Activated CD4-positive, alpha-beta T cell treated with anti-CD3 and anti-CD28 coated beads, Interleukin-10, Interleukin-2, amounts not matched to agents 100 ng/mL and 50 ng/mL, durations not matched to agents 16 hours and 8 hours (primary cell): ENCODE measurements around the gene NR1H4.
"Not testable (repeated sequence)": the region's sequence is repeated elsewhere in the genome, so short reads cannot be mapped to it uniquely, and the experiment has no call there.

ENCODE experiments used
- DNase-seq: peaks from one replicate; pipeline ENCODE4 v3.0.0-alpha.2; 2020

The NR1H4 gene

DNA sequence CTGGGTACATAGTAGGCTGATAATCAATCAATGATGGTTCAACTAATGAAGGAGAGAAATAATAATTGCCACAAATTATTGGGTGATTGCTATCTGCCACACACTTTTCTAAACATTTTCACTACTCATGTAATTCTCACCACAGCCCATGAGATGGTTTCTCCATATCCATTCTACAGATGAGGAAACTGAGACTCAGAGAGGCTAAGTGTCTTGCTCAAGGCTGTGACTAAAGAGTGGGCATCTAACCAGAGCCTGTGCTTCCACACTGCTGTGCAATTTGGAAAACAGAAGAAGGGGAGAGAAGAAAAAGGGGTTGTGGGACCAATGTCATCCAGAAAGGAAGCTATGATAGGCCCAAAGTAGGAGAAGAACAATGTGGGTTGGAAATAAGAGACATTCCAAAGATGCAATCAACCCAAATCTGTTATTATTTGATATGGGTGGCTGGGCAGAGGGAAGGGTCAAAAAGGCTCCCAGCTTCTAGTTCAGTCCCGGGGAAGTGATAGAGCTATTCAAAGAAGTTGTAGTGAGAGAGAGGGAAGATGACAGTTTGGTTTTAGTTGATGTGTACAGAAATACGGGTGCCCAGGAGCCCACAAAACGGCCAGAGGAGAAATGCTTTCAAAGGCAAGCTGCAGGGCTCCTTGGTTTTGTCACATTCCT is 483 bp upstream of the NR1H4 start:
- DNase-seq: no peak

DNA sequence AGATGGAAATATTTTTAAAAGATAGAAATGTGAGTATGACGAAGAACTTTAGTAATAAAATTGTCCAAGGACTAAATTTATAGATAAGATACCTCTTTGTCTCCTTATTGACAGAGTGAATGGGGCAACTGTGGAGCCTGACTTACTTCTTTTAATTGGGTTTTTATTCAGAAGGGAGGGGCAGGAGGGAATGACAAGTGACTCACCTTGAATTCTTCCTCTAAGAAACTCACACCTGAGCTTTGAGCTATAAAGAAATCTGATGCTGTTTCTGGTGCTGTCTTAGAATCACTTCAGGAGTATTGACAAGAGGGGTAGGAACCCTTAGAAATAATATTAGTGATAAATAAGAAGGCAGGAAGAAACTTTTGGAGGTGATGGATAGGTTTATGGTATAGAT is 951 bp downstream of the NR1H4 start:
- no peak for DNase-seq

DNA sequence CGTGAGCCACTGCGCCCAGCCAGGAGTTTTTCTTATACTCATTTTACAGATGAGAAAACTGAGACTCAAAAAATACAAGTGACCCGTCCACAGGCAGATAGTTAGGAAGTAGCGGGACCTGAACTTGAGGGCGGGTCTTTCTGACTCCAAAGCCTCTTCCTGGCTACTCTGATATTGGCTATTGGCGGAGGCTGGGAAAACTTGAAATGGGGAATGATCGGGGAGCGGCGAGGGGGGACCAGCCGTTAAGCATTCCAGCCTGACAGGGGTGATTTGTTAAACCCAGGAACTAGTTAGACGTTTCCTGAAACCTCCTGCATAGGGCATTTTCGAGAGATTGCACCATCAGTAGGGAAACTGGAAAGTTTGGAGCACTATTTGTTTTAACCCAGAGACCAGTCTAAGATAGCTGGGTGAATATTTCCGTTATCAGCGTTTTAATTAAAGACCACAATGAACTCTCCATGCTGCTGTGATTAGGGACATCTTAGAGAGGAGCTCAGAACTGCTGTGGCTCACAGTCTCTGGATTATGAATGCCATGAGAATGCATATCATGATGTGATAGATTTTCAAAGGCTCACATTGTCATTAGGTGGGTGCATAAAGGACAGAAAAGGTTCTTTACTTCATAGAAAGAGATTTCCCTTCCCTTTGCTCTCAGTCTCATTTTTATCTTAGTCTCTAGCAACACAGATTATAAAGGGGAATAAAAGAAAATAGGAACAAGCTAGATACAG is 2.5 kb downstream of the NR1H4 start:
- no peak for DNase-seq

DNA sequence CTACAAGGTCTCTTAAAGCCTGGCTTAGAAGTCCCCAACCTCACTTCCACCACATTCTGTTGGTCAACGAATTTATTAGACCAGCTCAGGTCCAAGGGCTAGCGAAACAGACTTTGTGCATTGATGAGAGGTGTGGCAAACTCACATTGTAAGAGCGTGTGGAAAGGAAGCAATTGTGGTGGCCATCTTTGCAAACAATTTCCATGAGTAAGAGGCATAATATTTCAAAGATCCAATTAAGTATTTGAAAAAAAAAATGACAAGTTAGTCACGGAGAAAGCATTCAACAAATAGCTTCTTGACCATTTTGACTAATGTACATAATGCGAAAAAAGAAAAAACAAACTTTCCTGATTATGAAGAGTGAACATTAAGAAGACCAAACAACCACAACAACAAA is 7.4 kb downstream of the NR1H4 start:
- no peak for DNase-seq

DNA sequence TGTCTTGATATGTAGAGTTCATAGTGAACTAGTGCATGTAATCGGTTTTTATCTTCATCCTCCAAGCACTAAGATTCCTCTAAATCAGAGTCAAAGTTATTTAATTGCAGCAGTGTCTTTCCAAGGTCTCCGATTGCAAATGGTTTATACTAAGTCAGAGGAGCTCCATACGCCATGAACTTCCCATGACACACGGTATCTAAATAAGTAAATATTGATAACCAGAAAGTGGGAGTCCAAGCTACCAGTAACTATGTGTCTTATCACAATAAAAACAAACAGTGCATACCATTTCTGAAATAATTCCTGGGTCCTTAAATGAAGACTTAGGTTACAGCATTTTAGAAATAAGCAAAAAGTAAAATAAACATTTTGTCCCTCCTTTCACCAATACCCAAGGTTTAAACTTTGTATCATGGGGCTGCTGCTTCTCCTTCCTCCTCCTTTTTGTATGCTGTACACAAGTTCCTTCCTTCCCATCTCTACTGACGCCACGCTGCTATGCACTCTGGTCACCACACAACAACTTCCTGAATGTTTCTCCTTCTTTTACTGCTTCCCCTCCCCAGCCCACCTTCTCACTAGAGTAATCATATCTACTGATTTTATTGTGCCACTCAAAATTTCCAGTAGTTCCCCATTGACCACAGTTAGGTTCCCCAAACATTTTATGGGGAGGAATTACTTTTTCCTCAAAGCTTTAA is 10.7 kb downstream of the NR1H4 start:
- no peak for DNase-seq

DNA sequence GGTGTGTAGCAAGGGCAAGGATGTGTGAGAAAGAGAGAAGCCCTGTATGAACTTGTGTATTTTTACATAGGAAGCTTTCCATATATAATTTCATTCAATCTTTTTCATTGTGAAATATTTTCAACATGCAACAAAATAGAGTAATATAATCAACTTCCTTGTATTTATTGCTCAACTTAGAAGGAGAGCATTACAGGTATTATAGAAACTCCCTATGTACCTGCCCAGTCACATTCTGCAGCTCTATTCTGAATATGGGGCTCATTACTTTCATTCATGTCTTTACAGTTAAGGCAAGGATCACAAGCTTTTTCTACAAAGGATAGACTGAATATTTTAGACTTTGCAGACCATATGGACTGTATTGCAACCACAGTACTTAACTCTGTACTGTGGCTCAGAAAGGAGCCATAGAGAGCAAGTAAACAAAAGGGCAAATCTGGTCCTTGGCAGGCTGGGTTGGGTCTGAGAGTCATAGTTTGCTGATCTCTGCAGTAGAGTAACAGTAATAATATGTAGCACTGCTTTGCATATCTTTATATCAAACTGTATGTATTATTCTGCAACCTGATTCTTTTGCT is 11.3 kb downstream of the NR1H4 start:
- DNase-seq: no peak

DNA sequence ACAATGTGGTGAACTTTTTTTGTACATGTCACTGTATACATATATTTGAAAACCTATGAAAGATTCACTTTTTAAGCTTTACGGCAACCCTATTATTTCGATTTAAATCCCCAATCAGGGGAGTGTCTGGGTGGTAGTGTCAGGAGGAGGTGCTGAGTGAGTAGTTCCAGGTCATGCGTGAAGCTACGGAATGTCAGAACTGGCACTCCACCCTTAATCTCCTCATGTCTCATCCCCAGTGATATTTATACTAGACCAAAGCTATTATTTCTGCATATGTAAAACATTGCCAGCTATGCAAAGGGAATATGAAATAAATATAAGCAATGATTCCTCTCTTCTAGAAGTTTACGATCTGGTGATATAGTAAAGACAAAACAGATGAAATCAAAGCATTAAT is 12.3 kb downstream of the NR1H4 start:
- DNase-seq: no peak

DNA sequence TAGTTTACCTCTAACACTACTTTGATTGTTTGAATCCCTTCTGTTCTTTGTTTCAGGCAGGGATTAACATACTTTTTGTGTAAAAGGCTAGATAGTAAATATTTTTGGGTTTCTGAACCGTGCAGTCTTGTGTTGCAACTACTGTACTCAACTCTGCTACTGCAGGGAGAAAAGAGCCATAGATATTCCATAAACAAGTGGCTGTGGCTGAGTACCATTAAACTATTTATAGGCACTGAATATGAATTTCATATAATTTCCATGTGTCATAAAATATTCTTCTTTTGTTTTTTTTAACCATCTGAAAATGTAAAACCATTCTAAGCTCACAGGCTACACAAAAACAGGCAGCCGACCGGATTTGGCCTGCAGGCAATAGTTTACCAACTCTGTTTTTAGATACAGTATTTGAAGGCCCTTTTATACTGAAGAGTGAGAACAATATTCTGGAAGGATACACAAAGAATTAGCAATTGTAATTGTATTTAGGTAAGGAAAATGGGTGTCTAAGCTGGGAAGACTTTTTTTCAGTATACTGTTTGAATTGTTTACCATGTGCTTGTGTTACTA is 15.7 kb downstream of the NR1H4 start:
- DNase-seq: no peak

DNA sequence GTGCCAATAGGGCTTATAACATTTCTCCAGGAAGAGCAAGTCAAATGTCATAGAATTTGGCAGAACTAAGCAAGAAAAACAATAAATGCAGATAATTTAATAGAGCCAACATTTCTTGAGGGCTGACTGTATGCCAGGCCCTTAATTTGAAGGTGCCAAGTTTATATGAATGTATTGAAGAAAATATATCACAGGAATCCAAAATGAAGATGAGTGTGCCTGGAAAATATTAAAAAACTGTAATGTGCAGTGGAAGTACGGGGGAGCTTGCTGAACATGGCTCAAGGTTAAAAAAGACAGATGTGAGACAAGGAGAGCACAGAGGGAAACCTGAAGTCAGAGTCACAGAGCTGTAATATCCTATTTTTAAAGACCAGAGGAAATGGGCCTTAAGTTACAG is 16.4 kb downstream of the NR1H4 start:
- no peak for DNase-seq

DNA sequence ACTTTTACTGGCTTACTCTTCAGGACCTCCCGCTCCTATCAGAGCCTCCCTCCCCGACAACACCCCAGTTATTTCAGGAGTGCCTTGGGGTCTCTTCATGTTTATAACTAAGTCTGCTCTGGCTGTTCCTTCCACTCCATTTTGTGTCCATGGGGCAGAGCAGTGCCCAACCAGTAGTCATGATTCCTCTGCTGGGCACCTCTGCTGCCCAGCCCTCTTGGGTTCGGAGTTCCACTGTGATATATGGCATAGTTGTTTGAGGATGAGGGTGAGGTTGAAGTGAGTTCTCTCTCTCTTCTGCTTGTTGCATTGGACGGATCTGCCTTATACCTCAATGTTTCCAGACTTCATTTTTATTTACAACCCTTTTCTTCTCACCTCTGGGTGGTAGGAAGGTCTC is 17.4 kb downstream of the NR1H4 start:
- no peak for DNase-seq

DNA sequence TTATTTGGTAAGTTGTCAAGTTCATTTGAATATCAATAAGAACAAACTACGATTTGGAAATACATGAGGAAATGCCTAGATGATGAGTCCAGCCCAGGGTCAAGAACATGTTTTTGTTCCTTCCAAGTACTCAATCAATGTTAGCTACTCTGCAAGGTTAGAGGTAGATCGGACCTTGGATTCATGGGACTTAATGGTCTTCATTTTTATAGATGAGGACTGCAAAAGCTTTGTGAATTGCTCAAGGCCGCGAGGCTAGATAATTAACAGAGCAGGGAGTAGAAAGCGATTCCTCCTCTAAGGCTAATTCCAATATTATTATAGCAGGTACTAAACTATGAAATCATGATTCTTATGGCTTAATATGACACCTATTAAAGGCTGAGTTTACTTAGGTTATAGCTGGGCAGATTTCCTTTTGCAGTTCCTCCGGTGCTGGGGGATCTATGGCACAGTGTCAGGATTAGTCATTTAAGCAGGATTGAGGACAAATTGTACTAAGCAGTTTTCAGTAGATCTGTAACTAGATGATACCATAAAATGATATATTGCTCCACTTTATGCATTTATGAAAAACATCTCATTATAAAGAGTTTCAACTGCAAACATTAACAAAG is 19.8 kb downstream of the NR1H4 start:
- no peak for DNase-seq

DNA sequence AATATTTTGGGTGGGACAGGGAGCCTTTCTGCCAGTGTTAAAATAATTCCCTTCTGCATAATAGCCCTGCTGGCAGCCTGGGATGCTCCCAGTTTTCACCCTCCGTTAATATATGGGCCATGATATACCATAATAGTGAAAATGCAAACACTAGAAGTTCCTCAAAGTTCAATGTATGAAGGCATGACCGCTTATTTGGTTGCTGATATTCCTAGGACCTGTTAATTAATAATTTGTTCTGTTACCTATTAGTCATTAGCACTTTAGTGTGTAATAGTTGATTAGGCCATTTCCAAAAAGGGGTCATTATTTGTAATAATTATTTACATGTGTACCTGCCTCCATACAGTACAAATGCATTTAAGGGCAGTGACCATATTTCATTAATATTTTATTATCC is 20.4 kb downstream of the NR1H4 start:
- no peak for DNase-seq

DNA sequence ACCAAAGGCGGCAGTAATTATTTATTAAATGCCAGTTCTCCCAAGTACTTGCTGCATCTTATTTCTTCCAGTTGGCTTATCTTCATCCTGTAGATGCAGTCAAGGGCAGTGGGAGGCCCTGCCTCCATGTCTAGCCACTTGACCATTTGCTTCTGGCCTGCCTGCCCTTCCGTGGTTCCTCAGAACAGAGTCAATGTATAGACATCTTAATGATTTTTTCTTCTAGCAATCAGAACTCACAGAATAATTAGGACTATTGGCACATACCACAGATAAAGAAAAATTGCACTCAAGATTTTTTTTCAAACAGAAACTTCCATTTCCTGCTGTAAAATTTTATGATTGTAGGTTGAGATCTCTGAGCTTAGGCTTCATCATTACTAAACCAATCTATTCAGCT is 20.9 kb downstream of the NR1H4 start:
- DNase-seq: no peak

DNA sequence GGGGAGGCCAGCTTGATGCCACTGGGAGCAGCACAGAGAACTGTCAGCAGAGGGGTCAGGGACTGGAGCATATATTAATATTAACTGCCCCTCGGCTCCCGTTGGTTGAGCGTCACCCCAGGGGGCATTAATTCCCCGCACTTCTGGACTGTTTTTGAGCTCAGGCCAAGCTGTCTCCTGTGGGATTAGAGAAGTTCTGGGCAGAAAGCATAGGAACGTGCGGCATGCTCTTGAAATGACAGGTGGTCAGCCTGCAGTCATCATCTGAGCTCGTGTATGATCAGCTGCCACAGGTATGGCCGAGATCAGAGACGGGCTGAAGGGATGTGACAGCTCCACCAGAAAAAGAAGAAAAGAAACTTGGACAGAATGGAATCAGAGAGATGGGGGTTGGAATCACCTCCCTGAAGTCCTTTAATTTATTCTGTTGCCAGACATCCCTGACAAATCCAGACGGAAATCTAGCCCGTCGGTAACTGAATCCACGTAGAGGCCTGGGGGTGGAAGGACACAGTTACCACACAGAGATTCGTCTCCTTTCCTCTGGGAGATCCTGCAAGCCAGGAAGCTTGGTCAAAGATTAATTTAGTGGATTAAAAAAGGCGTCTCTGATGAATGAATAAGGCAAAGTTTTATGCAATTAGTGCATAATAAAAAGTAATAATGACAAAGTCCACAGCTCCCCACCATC is 23.6 kb downstream of the NR1H4 start:
- DNase-seq: no peak

DNA sequence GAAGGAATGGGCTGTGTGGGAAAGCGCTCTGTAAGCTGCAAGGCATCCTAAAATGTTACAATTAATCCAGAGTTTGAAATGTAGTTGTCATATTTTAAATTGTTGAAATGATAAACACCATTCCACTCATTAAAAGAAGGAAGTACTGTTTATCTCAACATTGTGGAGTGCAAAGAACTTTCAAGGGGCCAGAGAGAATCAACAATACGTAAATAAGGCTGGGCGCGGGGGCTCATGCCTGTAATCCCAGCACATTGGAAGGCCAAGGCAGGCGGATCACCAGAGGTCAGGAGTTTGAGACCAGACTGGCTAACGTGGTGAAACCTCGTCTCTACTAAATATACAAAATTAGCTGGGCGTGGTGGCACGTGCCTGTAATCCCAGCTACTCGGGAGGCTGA is 24.5 kb downstream of the NR1H4 start:
- DNase-seq: no peak

DNA sequence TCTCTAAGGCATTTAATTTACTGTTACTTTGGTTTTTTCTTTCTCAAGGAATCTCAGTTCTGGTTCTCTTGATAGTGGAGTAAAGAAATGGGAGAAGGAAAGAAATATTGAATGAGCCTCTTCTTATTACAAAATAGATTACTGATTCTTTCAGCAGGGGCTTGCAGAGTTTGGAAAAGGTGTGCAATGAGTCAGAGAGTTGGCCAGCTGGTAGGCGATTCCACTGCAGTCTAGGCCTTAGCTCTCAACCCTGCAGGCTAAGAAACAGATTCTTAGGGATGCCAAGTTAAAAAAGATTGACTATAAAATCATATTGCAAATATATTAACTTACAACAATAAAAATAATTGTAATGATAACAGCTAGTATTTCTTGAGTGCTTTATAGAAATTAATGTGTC is 25.8 kb downstream of the NR1H4 start:
- no peak for DNase-seq

DNA sequence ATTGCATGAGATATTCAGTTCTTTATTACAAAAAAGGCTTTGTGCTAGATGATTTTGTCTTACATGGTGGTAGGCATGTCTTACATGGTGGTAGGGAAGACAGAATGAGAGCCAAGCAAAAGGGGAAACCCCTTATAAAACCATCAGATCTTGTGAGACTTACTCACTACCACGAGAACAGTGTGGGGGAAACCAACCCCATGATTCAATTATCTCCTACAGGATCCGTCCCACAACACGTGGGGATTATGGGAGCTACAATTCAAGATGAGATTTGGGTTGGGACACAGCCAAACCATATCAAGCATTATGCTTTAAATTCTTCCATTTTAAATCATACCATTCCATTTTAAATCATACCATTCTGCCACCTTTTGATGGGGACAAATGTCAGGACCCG is 29.1 kb downstream of the NR1H4 start:
- DNase-seq: not testable (repeated sequence)

DNA sequence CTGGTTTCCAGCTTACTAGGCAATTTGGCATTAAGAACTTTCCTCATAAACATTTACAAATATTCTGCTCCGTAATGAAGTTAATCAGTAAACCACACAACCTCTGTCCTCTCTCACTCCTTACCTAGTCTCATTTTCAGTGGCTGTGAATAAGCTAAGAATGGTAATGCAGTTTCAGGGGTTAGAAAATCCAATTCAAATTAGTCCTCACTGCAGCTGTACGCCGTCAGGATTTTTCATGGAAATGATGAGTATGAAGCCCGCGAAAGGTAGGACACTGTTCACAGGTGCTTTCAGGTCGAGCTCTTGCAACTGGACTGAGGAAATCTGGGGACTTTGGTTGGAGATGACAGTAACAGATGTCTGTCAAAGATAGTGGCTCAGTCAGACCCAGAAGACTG is 29.6 kb downstream of the NR1H4 start:
- no peak for DNase-seq

DNA sequence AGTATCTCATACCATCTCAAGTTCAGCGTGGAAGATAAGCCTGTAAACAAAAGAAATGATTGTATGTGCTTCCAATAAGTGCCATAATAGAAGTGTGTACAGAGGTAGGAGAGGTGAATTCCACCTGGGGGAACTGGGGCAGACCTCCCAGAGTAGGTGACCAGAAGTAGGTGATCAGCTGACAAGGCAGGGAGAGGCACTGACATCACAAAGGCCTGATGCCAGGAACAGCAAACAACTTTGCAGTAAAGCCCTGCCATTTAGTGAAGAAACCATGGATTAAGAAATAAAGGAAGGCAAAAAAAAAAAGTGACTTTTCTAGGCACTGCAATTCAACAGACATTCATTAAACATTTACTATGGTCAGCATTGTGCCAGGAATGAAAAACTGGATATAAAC is 31.1 kb downstream of the NR1H4 start:
- DNase-seq: no peak

DNA sequence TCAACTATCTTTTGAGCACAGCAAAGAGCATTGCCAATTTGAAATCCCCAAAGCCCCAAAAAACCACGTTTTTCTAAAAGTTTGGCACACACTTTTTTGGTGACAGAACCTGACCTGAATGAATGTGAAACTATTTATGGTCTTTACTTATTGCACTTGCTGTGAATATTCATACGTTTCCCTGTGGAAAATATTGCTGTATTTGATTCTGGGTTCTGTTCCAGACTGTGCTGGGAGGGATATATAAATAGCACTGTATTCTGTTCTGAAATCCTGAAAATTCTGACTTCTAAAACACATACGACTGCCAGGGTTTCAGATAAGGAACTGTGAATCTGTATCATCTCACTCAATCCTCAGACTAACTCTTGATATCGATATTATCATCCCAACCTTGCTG is 35.1 kb downstream of the NR1H4 start:
- no peak for DNase-seq

DNA sequence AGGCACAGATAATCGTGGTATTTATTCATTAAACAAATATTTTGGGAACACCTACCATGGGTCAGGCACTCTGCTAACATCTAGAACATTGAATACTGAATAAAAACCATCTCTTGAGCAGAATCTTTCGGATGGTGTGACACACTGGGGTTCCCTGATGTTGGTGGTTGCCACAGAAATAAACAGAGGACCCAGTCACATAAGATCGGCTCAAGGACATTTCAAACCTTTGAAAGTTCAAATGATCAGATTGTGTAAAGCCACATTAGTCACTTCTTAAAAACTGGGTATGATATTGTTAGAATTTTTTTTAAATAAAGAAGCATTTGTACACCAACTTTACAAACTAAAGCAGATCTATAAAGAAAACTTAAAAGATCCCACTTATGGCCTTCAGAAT is 39.0 kb downstream of the NR1H4 start:
- DNase-seq: no peak

DNA sequence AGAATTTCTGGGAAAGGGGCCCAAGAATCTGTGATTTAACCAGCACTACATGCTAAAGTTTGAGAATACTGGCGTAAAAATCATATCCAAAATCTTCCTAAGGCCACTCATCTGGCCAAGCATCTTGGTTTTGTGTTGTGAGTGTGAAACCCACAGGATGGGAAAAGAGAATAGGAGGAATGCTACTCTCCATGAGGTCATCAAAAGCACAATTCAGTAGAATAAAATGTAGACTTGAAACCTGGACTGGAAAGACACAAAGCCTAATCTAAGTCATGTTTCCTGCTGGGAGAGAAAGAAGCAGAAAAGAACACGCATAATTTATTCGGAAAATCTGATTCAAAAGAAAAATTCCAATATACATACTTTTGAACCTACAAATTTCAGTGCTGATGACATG is 42.3 kb downstream of the NR1H4 start:
- no peak for DNase-seq

DNA sequence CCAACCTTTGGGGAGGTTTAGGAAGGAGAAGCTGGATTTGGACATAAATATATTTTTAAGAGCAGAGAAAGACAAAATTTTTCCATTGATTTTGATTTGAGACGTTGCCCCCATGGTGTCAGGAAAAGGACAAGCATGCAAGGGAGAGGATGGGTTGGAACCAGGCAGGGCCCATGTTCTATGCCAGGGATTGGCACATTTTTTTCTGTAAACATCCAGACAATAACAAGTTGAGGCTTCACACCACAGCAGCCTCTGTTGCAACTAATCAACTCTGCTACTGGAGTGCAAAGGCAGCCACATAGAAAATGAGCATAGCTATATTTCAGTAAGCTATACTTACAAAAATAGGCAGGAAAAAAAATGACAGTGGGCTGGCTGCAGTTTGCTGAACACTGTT is 44.7 kb downstream of the NR1H4 start:
- no peak for DNase-seq
